A549 (cell line): Measurements from ENCODE around the gene MRPL33.

ENCODE experiments used
- CBX8 ChIP-seq: fragments of 200-600 bp; sonication (generic); IDR thresholded peaks from 2 replicates; pipeline ENCODE4 v1.6.1; 2016
- CEBPB ChIP-seq, 2 experiments: fragments of >200 bp in 1 of 2; sonication (Bioruptor Twin) in 1 of 2; formaldehyde crosslinking in 1 of 2; IDR thresholded peaks; 2 replicates each; pipeline ENCODE4 v1.6.1; 2012 to 2016
- CTCF ChIP-seq: fragments of >200 bp; sonication (Bioruptor Twin); formaldehyde crosslinking; IDR thresholded peaks from 3 replicates; pipeline ENCODE4 v1.5.1; 2016
- EP300 ChIP-seq, 2 experiments: fragments of >200 bp; sonication (Bioruptor Twin); formaldehyde crosslinking; IDR thresholded peaks; 2 replicates in 1 of 2; 3 replicates in 1 of 2; pipeline ENCODE4 v1.6.1; 2016 to 2017
- ESRRA ChIP-seq: fragments of 150-350 bp; IDR thresholded peaks from 2 replicates; pipeline ENCODE4 v1.6.1; 2014; ENCODE audit warnings: mild to moderate bottlenecking, low read length, borderline replicate concordance
- FOSL2 ChIP-seq, 2 experiments: fragments of 450-650 bp in 1 of 2; fragments of >200 bp in 1 of 2; sonication (Bioruptor Twin) in 1 of 2; formaldehyde crosslinking; IDR thresholded peaks; 2 replicates each; pipeline versions ENCODE4 v1.5.0 to v1.6.1; 2016 to 2020; ENCODE audit warnings: mild to moderate bottlenecking in 1 of 2, moderate library complexity in 1 of 2
- KDM1A ChIP-seq: fragments of 200-600 bp; sonication (generic); IDR thresholded peaks from 2 replicates; pipeline ENCODE4 v1.6.1; 2016; ENCODE audit warnings: low read depth, mild to moderate bottlenecking
- MAFK ChIP-seq: fragments of 450-650 bp; IDR thresholded peaks from 2 replicates; pipeline ENCODE4 v1.6.1; 2014; ENCODE audit not compliant: partially characterized antibody
- MYC ChIP-seq: IDR thresholded peaks from 2 replicates; pipeline ENCODE4 v1.6.1; 2012; ENCODE audit warnings: mild to moderate bottlenecking, inconsistent platforms, low read length, improper control_type of control experiment, borderline replicate concordance
- NR3C1 ChIP-seq: fragments of >200 bp; sonication (Bioruptor Twin); formaldehyde crosslinking; IDR thresholded peaks from 3 replicates; pipeline ENCODE4 v1.6.1; 2017
- POLR2A ChIP-seq: IDR thresholded peaks from 2 replicates; pipeline ENCODE4 v1.6.1; 2012; ENCODE audit warnings: mild to moderate bottlenecking, low read length
- RCOR1 ChIP-seq: fragments of 150-350 bp; IDR thresholded peaks from 2 replicates; pipeline ENCODE4 v1.6.1; 2014; ENCODE audit warnings: antibody characterized with exemption, low read length, low read depth
- REST ChIP-seq: fragments of 200-600 bp; sonication (generic); IDR thresholded peaks from 2 replicates; pipeline ENCODE4 v1.6.1; 2016; ENCODE audit warnings: antibody characterized with exemption, mild to moderate bottlenecking, moderate library complexity
- USF2 ChIP-seq: fragments of 450-650 bp; IDR thresholded peaks from 2 replicates; pipeline ENCODE4 v1.6.1; 2014; ENCODE audit warnings: antibody characterized with exemption

- TF ChIP-seq POLR2A (no peak), CTCF (no peak), RCOR1 (no peak), NR3C1 (no peak), FOSL2 (IDR thresholded peaks at IDR 0.05) (no peak), FOSL2 (CRISPR knock-in tag; IDR thresholded peaks at IDR 0.05) (no peak), REST (no peak), CEBPB (IDR thresholded peaks at IDR 0.05) (no peak), KDM1A (no peak), EP300 (IDR thresholded peaks at IDR 0.05) (no peak), CBX8 (no peak), USF2 (no peak), MYC (no peak), ESRRA (no peak), MAFK (no peak)
These were observed 34.7 kb upstream of the MRPL33 start for GRCh38 chr2:27736890-27737204.
